Measurements from ENCODE around the gene NAP1L4. TPM values are rescaled to one million over a fixed set of nuclear protein-coding genes. Genes with fewer than 3 reads are reported as not detected.
A peak's percentile ranks its signal among the peaks of the same experiment; 100 is the strongest.

NAP1L4 gene
- total RNA-seq, 2 donors from 2014 or later: 198 to 206 TPM

DNA sequence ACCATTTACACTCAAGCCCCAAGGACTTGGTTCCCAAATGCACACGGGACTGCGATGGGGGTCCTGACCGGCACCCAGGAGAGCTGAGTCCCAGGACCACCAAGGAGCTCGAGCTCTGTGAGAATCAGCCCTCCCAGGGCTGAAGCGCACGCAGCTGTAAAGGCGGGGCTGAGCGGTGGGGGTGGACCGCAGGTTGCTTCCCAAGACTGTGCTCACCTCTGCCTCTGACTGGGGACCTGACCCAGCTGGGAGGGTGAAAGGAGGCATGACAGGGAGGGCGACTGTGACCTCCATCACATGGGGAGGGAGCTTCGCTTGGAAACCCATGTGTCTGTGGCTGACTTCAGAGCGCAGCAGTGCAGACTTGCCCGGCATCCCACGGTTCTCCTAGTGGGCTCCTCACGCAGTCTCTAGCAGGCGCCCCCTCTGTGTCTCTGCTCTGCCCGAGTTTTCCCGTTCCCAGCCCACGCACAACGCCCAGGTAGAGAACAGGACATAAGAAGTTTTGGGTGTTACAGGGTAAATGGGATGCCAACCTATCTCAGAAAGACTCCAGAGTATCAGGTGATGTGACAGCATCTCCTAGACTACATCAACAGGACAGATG, 15.4 kb upstream of the NAP1L4 start:
- H3K4me3 ChIP-seq (ENCODE audit: low read length): no peak overlapping the region
- peaks cover 56% of the 10 kb centered on the region for H3K36me3 ChIP-seq (ENCODE audit: control insufficient read depth, insufficient read depth, low read length)
- H3K27ac ChIP-seq (ENCODE audit: low read depth, low read length): no peak overlapping the region
- H3K9ac ChIP-seq (ENCODE audit: extremely low read depth, low read length, poor library complexity, severe bottlenecking): no peak overlapping the region
- peaks cover 63% of the 10 kb centered on the region for H3K36me3 Mint-ChIP-seq (ENCODE audit: low read depth)
- H3K4me3 Mint-ChIP-seq: no peak overlapping the region
- DNase-seq: no peak
- WGBS, 2 experiments (ENCODE audit: insufficient coverage in 1 of 2, insufficient read length in 1 of 2): 90 to 93% methylated on average over 18 to 20 of the region's 20 CpGs
- no peaks in the 10 kb centered on the region for H3K27me3 Mint-ChIP-seq (ENCODE audit: insufficient read depth)
- peak overlapping the region; percentile 35 for H3K27ac Mint-ChIP-seq
- H3K9me3 ChIP-seq (ENCODE audit: control insufficient read depth, low read length): no peaks in the 10 kb centered on the region
- no peaks in the 10 kb centered on the region for H3K9me3 Mint-ChIP-seq
- H3K4me1 Mint-ChIP-seq: no peaks in the 10 kb centered on the region
- TF ChIP-seq, protein P1, sequence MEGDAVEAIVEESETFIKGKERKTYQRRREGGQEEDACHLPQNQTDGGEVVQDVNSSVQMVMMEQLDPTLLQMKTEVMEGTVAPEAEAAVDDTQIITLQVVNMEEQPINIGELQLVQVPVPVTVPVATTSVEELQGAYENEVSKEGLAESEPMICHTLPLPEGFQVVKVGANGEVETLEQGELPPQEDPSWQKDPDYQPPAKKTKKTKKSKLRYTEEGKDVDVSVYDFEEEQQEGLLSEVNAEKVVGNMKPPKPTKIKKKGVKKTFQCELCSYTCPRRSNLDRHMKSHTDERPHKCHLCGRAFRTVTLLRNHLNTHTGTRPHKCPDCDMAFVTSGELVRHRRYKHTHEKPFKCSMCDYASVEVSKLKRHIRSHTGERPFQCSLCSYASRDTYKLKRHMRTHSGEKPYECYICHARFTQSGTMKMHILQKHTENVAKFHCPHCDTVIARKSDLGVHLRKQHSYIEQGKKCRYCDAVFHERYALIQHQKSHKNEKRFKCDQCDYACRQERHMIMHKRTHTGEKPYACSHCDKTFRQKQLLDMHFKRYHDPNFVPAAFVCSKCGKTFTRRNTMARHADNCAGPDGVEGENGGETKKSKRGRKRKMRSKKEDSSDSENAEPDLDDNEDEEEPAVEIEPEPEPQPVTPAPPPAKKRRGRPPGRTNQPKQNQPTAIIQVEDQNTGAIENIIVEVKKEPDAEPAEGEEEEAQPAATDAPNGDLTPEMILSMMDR (conservative IDR thresholded peaks at IDR 0.05): no peak
- no peaks in the 10 kb centered on the region for H3K27me3 ChIP-seq (ENCODE audit: control insufficient read depth, insufficient read depth, low read length, poor library complexity, severe bottlenecking)
- H3K4me1 ChIP-seq (ENCODE audit: control insufficient read depth, insufficient read depth, low read length): no peaks in the 10 kb centered on the region

DNA sequence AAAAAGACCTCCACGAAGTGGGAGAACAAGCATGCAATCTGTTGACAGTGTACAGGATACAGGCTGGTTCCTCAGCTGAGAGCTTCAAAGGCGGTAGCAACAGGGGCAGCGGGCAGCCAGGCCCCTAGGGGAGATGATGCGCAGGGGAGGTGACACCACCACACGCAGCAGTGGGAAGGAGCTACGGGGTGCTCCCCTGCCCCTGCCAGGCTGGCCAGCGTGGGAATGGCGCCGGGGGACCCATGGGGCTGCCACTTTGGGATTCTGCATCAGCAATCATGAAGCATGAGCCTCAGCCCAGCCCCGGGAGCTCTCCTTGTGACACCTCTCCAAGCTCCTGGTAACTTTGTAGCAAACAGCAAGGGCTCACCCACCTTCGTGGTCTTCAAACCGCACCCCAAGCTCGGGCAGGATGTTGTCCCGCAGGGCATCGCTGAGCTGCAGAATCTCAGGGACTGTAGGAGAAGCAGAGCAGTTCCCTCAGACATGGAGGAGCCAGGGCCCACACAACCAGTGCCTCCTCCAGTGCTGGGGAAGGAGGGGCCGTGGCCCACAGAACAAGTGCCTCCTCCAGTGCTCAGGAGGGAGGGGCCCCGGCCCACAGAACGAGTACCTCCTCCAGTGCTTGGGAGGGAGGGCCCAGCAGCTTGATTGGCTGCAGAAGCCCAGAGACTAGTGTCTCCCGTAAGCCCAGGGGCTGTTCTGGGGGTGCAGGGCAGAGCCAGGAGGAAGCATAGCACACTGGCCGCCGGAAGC, 14.6 kb upstream of the NAP1L4 start:
- Histone ChIP-seq H3K9me3 (ENCODE audit: control insufficient read depth, low read length) (no peaks in the 10 kb centered on the region), H3K9ac (ENCODE audit: extremely low read depth, low read length, poor library complexity, severe bottlenecking) (no peak overlapping the region), H3K36me3 (ENCODE audit: control insufficient read depth, insufficient read depth, low read length) (peaks cover 55% of the 10 kb centered on the region), H3K27ac (ENCODE audit: low read depth, low read length) (no peak overlapping the region), H3K27me3 (ENCODE audit: control insufficient read depth, insufficient read depth, low read length, poor library complexity, severe bottlenecking) (no peaks in the 10 kb centered on the region), H3K4me3 (ENCODE audit: low read length) (no peak overlapping the region), H3K4me1 (ENCODE audit: control insufficient read depth, insufficient read depth, low read length) (no peaks in the 10 kb centered on the region)
- Mint-ChIP-seq H3K9me3 (no peaks in the 10 kb centered on the region), H3K36me3 (ENCODE audit: low read depth) (peaks cover 60% of the 10 kb centered on the region), H3K4me3 (no peak overlapping the region), H3K27me3 (ENCODE audit: insufficient read depth) (no peaks in the 10 kb centered on the region), H3K4me1 (no peaks in the 10 kb centered on the region), H3K27ac (no peak overlapping the region)
- WGBS, 2 experiments (ENCODE audit: insufficient coverage in 1 of 2, insufficient read length in 1 of 2): 94 to 95% methylated on average over 12 to 21 of the region's 21 CpGs
- TF ChIP-seq, protein P1 (conservative IDR thresholded peaks at IDR 0.05): no peak
- DNase-seq: no peak

DNA sequence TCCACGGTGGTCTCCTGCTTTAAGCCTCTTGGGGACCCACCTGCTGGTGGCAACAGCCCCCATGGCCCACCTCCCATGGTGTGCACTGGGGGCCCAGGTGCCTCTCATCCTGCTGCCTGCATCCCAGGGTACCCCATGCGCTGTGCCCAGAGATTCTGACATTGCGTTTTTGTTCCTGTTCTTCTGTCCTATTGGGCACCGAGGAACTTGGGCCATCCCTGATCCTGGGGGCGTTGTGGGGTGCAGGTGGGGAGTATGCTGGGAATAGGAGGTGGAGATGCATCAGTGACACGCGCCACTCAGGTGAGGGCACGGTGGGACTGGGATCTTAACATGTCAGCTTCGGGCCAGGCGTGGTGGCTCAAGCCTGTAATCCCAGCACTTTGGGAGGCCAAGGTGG, 12.4 kb upstream of the NAP1L4 start:
- H3K36me3 Mint-ChIP-seq (ENCODE audit: low read depth): peaks cover 59% of the 10 kb centered on the region
- H3K9me3 Mint-ChIP-seq: no peaks in the 10 kb centered on the region
- H3K4me3 Mint-ChIP-seq: no peak overlapping the region
- H3K27ac Mint-ChIP-seq: no peak overlapping the region
- Histone ChIP-seq H3K9me3 (ENCODE audit: control insufficient read depth, low read length) (no peaks in the 10 kb centered on the region), H3K27me3 (ENCODE audit: control insufficient read depth, insufficient read depth, low read length, poor library complexity, severe bottlenecking) (no peaks in the 10 kb centered on the region), H3K27ac (ENCODE audit: low read depth, low read length) (no peak overlapping the region), H3K4me3 (ENCODE audit: low read length) (no peak overlapping the region), H3K4me1 (ENCODE audit: control insufficient read depth, insufficient read depth, low read length) (no peaks in the 10 kb centered on the region), H3K36me3 (ENCODE audit: control insufficient read depth, insufficient read depth, low read length) (peaks cover 65% of the 10 kb centered on the region), H3K9ac (ENCODE audit: extremely low read depth, low read length, poor library complexity, severe bottlenecking) (no peak overlapping the region)
- TF ChIP-seq, protein P1 (conservative IDR thresholded peaks at IDR 0.05): no peak
- 94 to 96% methylated on average over 4 to 10 of the region's 10 CpGs for WGBS, 2 experiments (ENCODE audit: insufficient coverage in 1 of 2, insufficient read length in 1 of 2)
- no peak for DNase-seq
- peaks cover 7% of the 10 kb centered on the region for H3K4me1 Mint-ChIP-seq
- H3K27me3 Mint-ChIP-seq (ENCODE audit: insufficient read depth): no peaks in the 10 kb centered on the region
